Glutamatergic neuron (in vitro differentiated cells): Measurements from ENCODE around the gene PPM1A. TPM values are rescaled to one million over a fixed set of nuclear protein-coding genes. Genes with fewer than 3 reads are reported as not detected.

Experiments
- DNase-seq: peaks from one replicate; pipeline ENCODE4 v3.0.0; 2022
- H3K27ac Mint-ChIP-seq: one replicate; pipeline ENCODE4 v1.8.0; 2020; ENCODE audit warnings: mild to moderate bottlenecking, mixed read lengths, inconsistent platforms; ENCODE audit not compliant: unreplicated experiment
- H3K27me3 Mint-ChIP-seq: one replicate; pipeline ENCODE4 v1.8.0; 2020; ENCODE audit warnings: mild to moderate bottlenecking, moderate library complexity, mixed read lengths, inconsistent platforms; ENCODE audit not compliant: unreplicated experiment
- H3K36me3 Mint-ChIP-seq: one replicate; pipeline ENCODE4 v1.8.0; 2020; ENCODE audit warnings: mild to moderate bottlenecking, mixed read lengths, inconsistent platforms; ENCODE audit not compliant: unreplicated experiment
- H3K4me1 Mint-ChIP-seq: one replicate; pipeline ENCODE4 v1.8.0; 2020; ENCODE audit warnings: mild to moderate bottlenecking, low read depth, mixed read lengths, inconsistent platforms; ENCODE audit not compliant: unreplicated experiment
- H3K4me3 Mint-ChIP-seq: one replicate; pipeline ENCODE4 v1.8.0; 2020; ENCODE audit warnings: mild to moderate bottlenecking, mixed read lengths, inconsistent platforms; ENCODE audit not compliant: unreplicated experiment
- H3K9me3 Mint-ChIP-seq: one replicate; pipeline ENCODE4 v1.8.0; 2020; ENCODE audit warnings: mild to moderate bottlenecking, moderate library complexity, mixed read lengths, inconsistent platforms; ENCODE audit not compliant: unreplicated experiment
- CTCF ChIP-seq: fragments of 200-600 bp; sonication (generic); IDR thresholded peaks from one replicate; pipeline ENCODE4 v1.5.0; 2021; ENCODE audit not compliant: partially characterized antibody, unreplicated experiment
- total RNA-seq: library from RNA; stranded (reverse); fragmentation: NEBNext Ultra II Directional; extraction: Animal tissue kit (Norgen Biotek cat#: 25700); gene quantifications from one replicate; pipeline ENCODE4 v1.2.1, GENCODE V29; 2021; ENCODE audit not compliant: unreplicated experiment

The PPM1A gene
- total RNA-seq, 1 donor from 2014 or later, result 62.2 TPM

GRCh38 chr14:60252630-60253029 lies 3.6 kb downstream of the PPM1A start:
- Mint-ChIP-seq H3K4me1 (peaks cover 26% of the 10 kb centered on the region), H3K27ac (no peak overlapping the region), H3K9me3 (peaks cover 9% of the 10 kb centered on the region), H3K27me3 (peaks cover 7% of the 10 kb centered on the region), H3K4me3 (no peak overlapping the region), H3K36me3 (no peaks in the 10 kb centered on the region)
- TF ChIP-seq CTCF, result no peak
- DNase-seq, result no peak

DNA sequence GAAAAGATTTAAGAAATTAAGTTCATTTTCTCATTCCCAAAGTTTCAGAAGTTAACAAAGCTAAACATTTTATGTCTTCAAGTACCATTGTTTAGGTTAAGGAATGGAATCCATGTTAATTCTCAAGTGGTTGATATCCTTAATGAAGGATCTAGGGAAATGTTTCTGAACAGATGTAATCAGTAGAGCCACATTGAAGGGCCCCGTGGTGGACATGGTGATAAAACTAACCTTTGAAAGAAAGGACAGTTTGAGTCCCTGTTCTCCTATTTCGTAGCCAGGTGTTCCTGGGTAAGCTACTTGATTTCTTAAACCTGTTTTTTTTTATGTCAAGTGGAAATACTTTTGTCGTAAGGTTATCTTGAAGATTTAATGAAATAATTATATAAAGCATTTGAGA lies 4.6 kb downstream of the PPM1A start:
- TF ChIP-seq CTCF, result no peak
- no peaks in the 10 kb centered on the region for H3K36me3 Mint-ChIP-seq

DNA sequence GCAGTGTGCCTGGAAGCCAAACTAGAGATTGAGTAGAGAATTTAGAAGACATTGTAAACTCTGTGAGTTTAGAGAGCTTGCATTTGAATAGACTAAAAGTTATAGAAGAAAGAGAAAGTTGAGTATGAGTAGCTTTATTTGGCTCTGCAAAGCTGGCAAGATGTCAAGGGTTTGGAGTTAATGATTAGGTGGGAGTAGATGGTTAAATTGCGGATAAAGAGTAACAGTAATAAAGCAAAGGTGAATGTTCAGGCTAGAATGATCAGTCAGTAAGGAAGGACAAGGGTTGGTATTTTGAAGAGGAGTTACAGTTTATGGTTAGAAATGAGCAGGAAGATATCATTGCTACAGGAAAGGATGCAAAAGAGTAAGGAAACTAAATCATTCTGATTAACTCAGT lies 5.2 kb downstream of the PPM1A start:
- no peaks in the 10 kb centered on the region for H3K36me3 Mint-ChIP-seq
- H3K4me3 Mint-ChIP-seq, result no peak overlapping the region
- H3K9me3 Mint-ChIP-seq, result peaks cover 2% of the 10 kb centered on the region
- H3K4me1 Mint-ChIP-seq, result peaks cover 25% of the 10 kb centered on the region
- peaks cover 3% of the 10 kb centered on the region for H3K27me3 Mint-ChIP-seq
- H3K27ac Mint-ChIP-seq, result no peak overlapping the region
- TF ChIP-seq CTCF, result no peak
- no peak for DNase-seq

More for the DNA sequence above, 4.6 kb downstream of the PPM1A start:
- H3K27me3 Mint-ChIP-seq, result peaks cover 3% of the 10 kb centered on the region
- no peak for DNase-seq
- H3K9me3 Mint-ChIP-seq, result peaks cover 2% of the 10 kb centered on the region
- H3K27ac Mint-ChIP-seq, result no peak overlapping the region
- no peak overlapping the region for H3K4me3 Mint-ChIP-seq
- H3K4me1 Mint-ChIP-seq, result peaks cover 25% of the 10 kb centered on the region

GRCh38 chr14:60257865-60258264 lies 8.8 kb downstream of the PPM1A start:
- peaks cover 3% of the 10 kb centered on the region for H3K4me1 Mint-ChIP-seq
- no peaks in the 10 kb centered on the region for H3K36me3 Mint-ChIP-seq
- no peak for TF ChIP-seq CTCF
- H3K9me3 Mint-ChIP-seq, result no peaks in the 10 kb centered on the region
- H3K27ac Mint-ChIP-seq, result no peak overlapping the region
- no peak for DNase-seq
- H3K4me3 Mint-ChIP-seq, result no peak overlapping the region
- H3K27me3 Mint-ChIP-seq, result no peaks in the 10 kb centered on the region

DNA sequence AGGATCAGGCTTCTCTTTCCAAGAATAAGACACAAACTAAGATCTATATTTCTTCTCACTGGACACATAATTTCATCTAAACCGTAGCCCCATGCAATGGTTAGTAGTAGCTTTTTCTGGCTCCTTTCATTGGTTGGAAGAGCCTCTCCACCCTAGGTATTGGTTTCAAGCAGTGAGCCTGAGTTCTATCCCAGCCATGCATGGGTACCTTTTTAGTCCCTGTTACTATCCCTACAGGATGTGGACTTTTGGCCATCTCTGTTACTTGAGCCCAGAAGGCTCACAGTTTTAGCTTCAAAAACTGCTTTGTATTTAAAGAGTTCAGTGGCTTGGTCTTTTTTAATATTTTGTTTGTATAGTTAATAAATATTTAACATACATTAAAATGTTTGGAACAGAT lies 16.1 kb downstream of the PPM1A start:
- no peaks in the 10 kb centered on the region for H3K9me3 Mint-ChIP-seq
- H3K4me3 Mint-ChIP-seq, result no peak overlapping the region
- no peaks in the 10 kb centered on the region for H3K27me3 Mint-ChIP-seq
- no peaks in the 10 kb centered on the region for H3K4me1 Mint-ChIP-seq
- no peak overlapping the region for H3K27ac Mint-ChIP-seq
- TF ChIP-seq CTCF, result no peak
- H3K36me3 Mint-ChIP-seq, result peaks cover 4% of the 10 kb centered on the region
- no peak for DNase-seq
